ENCODE measurements around the gene YBEY.
"Not testable (repeated sequence)": the region's sequence is repeated elsewhere in the genome, so short reads cannot be mapped to it uniquely, and the experiment has no call there.

YBEY gene

GRCh38 chr21:46304955-46305354 is 18.8 kb downstream of the YBEY start:
- DNase-seq (ENCODE audit: low read depth) = no peak

GRCh38 chr21:46307625-46308024 is 21.5 kb downstream of the YBEY start:
- DNase-seq (ENCODE audit: low read depth) = no peak

- no peak for DNase-seq (ENCODE audit: low read depth)
These were observed 22.3 kb downstream of the YBEY start for GRCh38 chr21:46308431-46308830.

GRCh38 chr21:46310260-46310659 is 24.1 kb downstream of the YBEY start:
- not testable (repeated sequence) for DNase-seq (ENCODE audit: low read depth)

GRCh38 chr21:46311568-46311967 is 25.4 kb downstream of the YBEY start:
- no peak for DNase-seq (ENCODE audit: low read depth)

GRCh38 chr21:46312949-46313348 is 26.8 kb downstream of the YBEY start:
- DNase-seq (ENCODE audit: low read depth) = no peak

- DNase-seq (ENCODE audit: low read depth) = no peak
These were observed 28.4 kb downstream of the YBEY start for GRCh38 chr21:46314441-46315020.

GRCh38 chr21:46316708-46317324 is 30.7 kb downstream of the YBEY start:
- no peak for DNase-seq (ENCODE audit: low read depth)

- no peak for DNase-seq (ENCODE audit: low read depth)
These were observed 31.7 kb downstream of the YBEY start for GRCh38 chr21:46317710-46318463.

GRCh38 chr21:46318464-46318845 is 32.3 kb downstream of the YBEY start:
- DNase-seq (ENCODE audit: low read depth) = no peak

- DNase-seq (ENCODE audit: low read depth) = no peak
These were observed 33.0 kb downstream of the YBEY start for GRCh38 chr21:46319186-46319585.

GRCh38 chr21:46320331-46320801 is 34.2 kb downstream of the YBEY start:
- DNase-seq (ENCODE audit: low read depth) = no peak

GRCh38 chr21:46322351-46323226 is 36.4 kb downstream of the YBEY start:
- peak; percentile 11 for DNase-seq (ENCODE audit: low read depth)

- no peak for DNase-seq (ENCODE audit: low read depth)
These were observed 37.1 kb downstream of the YBEY start for GRCh38 chr21:46323227-46323709.

- peak; percentile 98 for DNase-seq (ENCODE audit: low read depth)
These were observed 37.7 kb downstream of the YBEY start, which contains the start of the genes C21orf58 and PCNT for GRCh38 chr21:46323710-46324389. Gene C21orf58, minus strand, starts transcription at chr21:46323870. Its CDS starts 1,132 bp downstream, at chr21:46322738. Gene PCNT, plus strand, starts transcription at chr21:46324156. Its CDS starts 73 bp downstream, at chr21:46324229.

- peak; percentile 85 for DNase-seq (ENCODE audit: low read depth)
These were observed 38.4 kb downstream of the YBEY start for GRCh38 chr21:46324390-46325072.

- peak; percentile 36 for DNase-seq (ENCODE audit: low read depth)
These were observed 39.2 kb downstream of the YBEY start for GRCh38 chr21:46325073-46325912.

GRCh38 chr21:46326110-46326703 is 40.1 kb downstream of the YBEY start:
- DNase-seq (ENCODE audit: low read depth) = no peak

GRCh38 chr21:46327711-46328110 is 41.6 kb downstream of the YBEY start:
- no peak for DNase-seq (ENCODE audit: low read depth)

Measured in activated T-cell treated with anti-CD3 and anti-CD28 coated beads for 48 hours (primary cell).